C4-2B (cell line): ENCODE measurements around the gene SERPINE3.

Experiments used
- ZFX ChIP-seq: fragments of 450-650 bp; IDR thresholded peaks from 2 replicates; pipeline ENCODE4 v1.6.1; 2017
- TF ChIP-seq, protein P1 (sequence below): fragments of 450-650 bp; conservative IDR thresholded peaks from 2 replicates; pipeline ENCODE4 v1.5.1; 2017; ENCODE audit warnings: mild to moderate bottlenecking

DNA sequence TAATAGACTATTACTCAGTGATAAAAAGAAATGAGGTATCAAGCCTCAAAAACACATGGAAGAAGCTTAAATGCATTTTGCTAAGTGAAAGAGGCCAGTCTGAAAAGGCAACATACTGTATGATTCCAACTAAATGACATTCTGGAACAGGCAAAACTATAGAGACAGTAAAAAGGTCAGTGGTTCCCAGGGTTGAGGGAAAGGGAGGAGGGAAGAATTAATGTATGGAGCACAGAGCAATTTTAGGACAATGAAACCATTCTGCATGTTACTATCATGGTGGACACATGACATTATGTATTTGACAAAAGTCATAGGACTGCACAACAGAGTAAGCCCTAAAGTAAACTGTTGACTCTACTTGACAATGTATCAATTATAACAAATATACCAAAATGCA is 5.7 kb upstream of the SERPINE3 start:
- TF ChIP-seq, protein P1, sequence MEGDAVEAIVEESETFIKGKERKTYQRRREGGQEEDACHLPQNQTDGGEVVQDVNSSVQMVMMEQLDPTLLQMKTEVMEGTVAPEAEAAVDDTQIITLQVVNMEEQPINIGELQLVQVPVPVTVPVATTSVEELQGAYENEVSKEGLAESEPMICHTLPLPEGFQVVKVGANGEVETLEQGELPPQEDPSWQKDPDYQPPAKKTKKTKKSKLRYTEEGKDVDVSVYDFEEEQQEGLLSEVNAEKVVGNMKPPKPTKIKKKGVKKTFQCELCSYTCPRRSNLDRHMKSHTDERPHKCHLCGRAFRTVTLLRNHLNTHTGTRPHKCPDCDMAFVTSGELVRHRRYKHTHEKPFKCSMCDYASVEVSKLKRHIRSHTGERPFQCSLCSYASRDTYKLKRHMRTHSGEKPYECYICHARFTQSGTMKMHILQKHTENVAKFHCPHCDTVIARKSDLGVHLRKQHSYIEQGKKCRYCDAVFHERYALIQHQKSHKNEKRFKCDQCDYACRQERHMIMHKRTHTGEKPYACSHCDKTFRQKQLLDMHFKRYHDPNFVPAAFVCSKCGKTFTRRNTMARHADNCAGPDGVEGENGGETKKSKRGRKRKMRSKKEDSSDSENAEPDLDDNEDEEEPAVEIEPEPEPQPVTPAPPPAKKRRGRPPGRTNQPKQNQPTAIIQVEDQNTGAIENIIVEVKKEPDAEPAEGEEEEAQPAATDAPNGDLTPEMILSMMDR: no peak
- TF ChIP-seq ZFX: no peak
